Activated naive CD8-positive, alpha-beta T cell treated with anti-CD3 and anti-CD28 coated beads, Interleukin-2, amount 50 U/mL, for 24 hours (primary cell): Measurements from ENCODE around the gene APOC3.

ENCODE experiments used
- ATAC-seq: fragments of 150-1000 bp; cut with Tn5 transposase; one replicate; pipeline ENCODE4 v1.10.0; 2021
- DNase-seq: peaks from one replicate; pipeline ENCODE4 v3.0.0; 2021
- H3K27ac Mint-ChIP-seq: one replicate; pipeline ENCODE4 v1.8.0; 2021; ENCODE audit warnings: mild to moderate bottlenecking, mixed read lengths
- H3K27me3 Mint-ChIP-seq: one replicate; pipeline ENCODE4 v1.8.0; 2021; ENCODE audit warnings: mixed read lengths
- H3K36me3 Mint-ChIP-seq: one replicate; pipeline ENCODE4 v1.8.0; 2021; ENCODE audit warnings: low read depth, mixed read lengths
- H3K4me1 Mint-ChIP-seq: one replicate; pipeline ENCODE4 v1.8.0; 2021; ENCODE audit warnings: mixed read lengths
- H3K4me3 Mint-ChIP-seq: one replicate; pipeline ENCODE4 v1.8.0; 2021; ENCODE audit warnings: mild to moderate bottlenecking, moderate library complexity, mixed read lengths
- H3K9me3 Mint-ChIP-seq: one replicate; pipeline ENCODE4 v1.8.0; 2021; ENCODE audit warnings: mixed read lengths

Gene APOC3

DNA sequence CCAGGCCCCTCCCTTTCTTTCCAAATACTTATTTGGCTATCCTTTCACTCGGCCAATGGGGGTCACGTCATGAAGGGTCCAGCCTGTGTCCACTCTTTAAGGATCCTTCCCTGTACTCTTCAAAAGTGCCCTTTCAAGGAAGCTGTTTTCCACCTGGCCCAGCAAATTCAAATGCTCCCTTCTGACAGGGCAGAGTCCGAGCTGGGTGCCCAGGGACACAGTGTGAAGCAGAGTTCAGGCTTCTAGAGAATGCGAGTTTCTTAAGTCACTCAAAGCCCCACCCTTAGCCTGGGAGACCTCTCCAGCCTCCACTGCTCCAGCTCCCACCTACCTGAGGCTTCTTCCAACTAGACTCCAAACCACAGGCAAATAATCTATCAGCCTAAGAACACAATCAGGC is 13.2 kb downstream of the APOC3 start:
- no peaks in the 10 kb centered on the region for H3K9me3 Mint-ChIP-seq
- ATAC-seq: no peak
- no peak for DNase-seq
- no peaks in the 10 kb centered on the region for H3K27me3 Mint-ChIP-seq
- H3K4me1 Mint-ChIP-seq: no peaks in the 10 kb centered on the region
- no peak overlapping the region for H3K27ac Mint-ChIP-seq
- H3K4me3 Mint-ChIP-seq: no peak overlapping the region
- peaks cover 16% of the 10 kb centered on the region for H3K36me3 Mint-ChIP-seq

DNA sequence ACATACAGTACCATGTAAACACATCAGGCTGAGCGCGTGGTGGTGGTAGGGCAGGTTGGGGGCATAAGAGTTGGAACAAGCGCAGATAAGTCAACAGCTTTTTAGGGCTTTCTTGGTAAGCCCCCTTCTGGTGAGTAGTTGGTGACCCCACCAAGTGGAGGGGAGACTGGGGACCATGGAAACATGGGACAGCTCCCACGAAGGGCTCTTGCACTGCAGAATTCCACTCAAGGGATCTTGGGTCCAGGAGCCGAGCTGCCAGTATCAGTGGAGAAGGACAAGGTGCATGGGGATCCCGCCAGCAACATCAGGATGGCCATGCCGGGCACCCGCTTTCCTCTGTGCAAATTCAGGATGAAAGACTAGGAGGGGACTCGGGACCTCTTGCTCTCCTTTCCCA is 14.0 kb downstream of the APOC3 start:
- no peaks in the 10 kb centered on the region for H3K27me3 Mint-ChIP-seq
- no peak overlapping the region for H3K27ac Mint-ChIP-seq
- ATAC-seq (no peak), DNase-seq (no peak)
- no peaks in the 10 kb centered on the region for H3K9me3 Mint-ChIP-seq
- no peak overlapping the region for H3K4me3 Mint-ChIP-seq
- H3K36me3 Mint-ChIP-seq: peaks cover 16% of the 10 kb centered on the region
- H3K4me1 Mint-ChIP-seq: no peaks in the 10 kb centered on the region

DNA sequence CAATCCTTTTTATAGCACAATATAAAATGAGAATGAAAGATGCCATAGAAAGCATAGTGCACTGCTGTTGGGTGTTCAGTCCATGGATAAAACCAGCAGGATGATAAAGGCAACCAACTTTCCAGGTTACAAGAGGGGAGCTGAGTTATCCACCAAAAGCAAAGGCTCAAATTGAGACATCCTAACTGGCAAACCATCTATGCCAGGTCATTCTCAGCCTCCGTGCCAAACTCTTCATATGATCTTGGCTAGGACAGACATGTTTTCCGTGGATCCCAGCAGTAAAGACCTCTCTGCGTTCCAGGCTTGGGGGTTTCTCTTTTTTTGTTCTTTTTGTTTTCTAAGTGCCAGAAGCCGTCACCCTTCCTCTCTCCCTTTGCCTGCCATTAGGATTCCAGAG is 15.0 kb downstream of the APOC3 start:
- Mint-ChIP-seq H3K4me3 (no peak overlapping the region), H3K27ac (no peak overlapping the region), H3K4me1 (peaks cover 3% of the 10 kb centered on the region), H3K9me3 (no peaks in the 10 kb centered on the region), H3K36me3 (peaks cover 22% of the 10 kb centered on the region), H3K27me3 (no peaks in the 10 kb centered on the region)
- DNase-seq (no peak), ATAC-seq (no peak)

DNA sequence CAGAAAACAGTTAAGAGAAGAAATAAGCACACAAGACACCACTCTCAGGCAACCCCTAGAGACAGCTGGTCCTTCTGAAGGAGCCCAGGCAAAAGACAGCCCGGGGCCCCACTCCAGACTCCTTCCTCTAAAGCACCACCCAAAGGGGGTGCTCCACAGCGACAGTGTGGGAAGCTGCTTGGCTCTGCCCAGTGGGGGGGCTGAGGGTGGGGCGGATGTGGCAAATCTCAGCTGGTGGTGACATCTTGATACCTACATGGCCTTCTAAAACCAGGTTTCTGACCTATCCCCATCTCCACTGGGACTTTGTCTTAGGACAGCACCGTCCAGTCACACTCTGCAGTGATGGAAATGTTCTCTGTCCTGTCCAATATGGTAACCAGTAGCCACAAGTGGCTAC is 17.9 kb downstream of the APOC3 start:
- DNase-seq (no peak), ATAC-seq (no peak)
- Mint-ChIP-seq H3K36me3 (peaks cover 24% of the 10 kb centered on the region), H3K4me1 (peaks cover 28% of the 10 kb centered on the region), H3K9me3 (no peaks in the 10 kb centered on the region), H3K27ac (no peak overlapping the region), H3K4me3 (no peak overlapping the region), H3K27me3 (no peaks in the 10 kb centered on the region)

DNA sequence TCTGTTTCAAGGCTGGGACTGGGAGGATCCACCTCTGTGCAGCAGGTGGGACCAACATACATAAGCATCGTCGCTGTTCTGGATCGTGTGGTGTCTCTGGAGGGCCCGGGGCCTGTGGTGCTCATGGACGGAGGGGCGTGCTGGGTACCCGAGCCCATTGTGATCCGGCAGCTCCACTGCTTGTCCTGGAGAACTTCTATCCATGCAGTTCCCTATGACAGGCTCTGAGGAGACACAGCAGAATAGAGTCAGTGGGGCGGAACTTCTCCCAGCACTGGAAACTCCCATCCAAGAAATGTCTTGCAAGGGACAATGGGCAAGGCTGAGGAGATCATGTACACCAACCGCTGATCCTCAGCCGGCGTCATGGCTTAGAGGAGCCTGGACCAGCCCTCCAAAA is 19.4 kb downstream of the APOC3 start:
- H3K4me1 Mint-ChIP-seq: peaks cover 42% of the 10 kb centered on the region

DNA sequence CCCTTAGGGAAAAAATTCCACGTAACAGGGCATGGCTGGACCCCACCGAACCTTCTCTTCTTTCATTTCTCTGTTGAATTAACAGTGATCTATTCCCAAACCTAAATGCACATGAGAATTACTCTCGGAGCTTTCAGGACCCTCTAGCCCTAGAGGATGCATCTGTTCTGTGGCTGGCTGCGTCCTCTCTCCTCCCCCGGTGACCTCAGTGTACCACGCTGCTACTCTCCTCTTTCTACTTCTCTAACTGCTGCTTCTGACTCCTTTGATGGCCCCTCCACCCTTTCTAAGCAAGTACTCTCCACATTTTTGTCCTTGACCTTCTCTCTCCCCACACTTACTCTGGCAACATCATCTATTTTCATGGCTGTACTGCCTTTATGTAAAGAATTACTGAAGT is 19.8 kb downstream of the APOC3 start:
- H3K4me1 Mint-ChIP-seq: peaks cover 47% of the 10 kb centered on the region

More for the DNA sequence above, 19.4 kb downstream of the APOC3 start:
- Mint-ChIP-seq H3K9me3 (no peaks in the 10 kb centered on the region), H3K27me3 (no peaks in the 10 kb centered on the region), H3K27ac (no peak overlapping the region), H3K36me3 (peaks cover 22% of the 10 kb centered on the region), H3K4me3 (no peak overlapping the region)
- no peak for DNase-seq
- ATAC-seq: no peak

DNA sequence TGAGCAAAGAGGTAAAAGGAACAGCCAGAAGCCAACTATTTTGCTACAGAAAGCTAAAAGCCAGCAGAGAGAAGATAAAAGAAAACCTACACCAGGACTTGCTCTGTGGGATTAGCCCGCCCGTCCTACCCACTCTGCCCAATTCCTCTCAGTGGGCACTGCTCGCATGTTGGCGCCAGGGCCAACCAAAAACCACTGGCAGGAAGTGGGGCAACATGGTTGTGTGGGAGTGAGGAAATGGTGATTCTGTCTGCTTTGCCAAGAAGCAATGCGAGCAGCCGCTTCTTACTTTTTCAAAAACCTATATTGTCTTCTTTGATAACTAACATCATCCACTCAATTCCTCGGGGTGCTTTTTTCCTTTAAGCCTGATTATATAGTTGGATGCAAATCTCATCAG is 21.9 kb downstream of the APOC3 start:
- H3K9me3 Mint-ChIP-seq: no peaks in the 10 kb centered on the region
- DNase-seq: peak; percentile 50
- peaks cover 62% of the 10 kb centered on the region for H3K4me1 Mint-ChIP-seq
- H3K27me3 Mint-ChIP-seq: no peaks in the 10 kb centered on the region
- H3K36me3 Mint-ChIP-seq: peaks cover 26% of the 10 kb centered on the region
- H3K27ac Mint-ChIP-seq: peak overlapping the region; percentile 84
- ATAC-seq: no peak
- H3K4me3 Mint-ChIP-seq: peak overlapping the region; percentile 64

More for the DNA sequence above, 19.8 kb downstream of the APOC3 start:
- Mint-ChIP-seq H3K9me3 (no peaks in the 10 kb centered on the region), H3K4me3 (no peak overlapping the region), H3K27me3 (no peaks in the 10 kb centered on the region), H3K27ac (no peak overlapping the region), H3K36me3 (peaks cover 22% of the 10 kb centered on the region)
- DNase-seq (no peak), ATAC-seq (no peak)

DNA sequence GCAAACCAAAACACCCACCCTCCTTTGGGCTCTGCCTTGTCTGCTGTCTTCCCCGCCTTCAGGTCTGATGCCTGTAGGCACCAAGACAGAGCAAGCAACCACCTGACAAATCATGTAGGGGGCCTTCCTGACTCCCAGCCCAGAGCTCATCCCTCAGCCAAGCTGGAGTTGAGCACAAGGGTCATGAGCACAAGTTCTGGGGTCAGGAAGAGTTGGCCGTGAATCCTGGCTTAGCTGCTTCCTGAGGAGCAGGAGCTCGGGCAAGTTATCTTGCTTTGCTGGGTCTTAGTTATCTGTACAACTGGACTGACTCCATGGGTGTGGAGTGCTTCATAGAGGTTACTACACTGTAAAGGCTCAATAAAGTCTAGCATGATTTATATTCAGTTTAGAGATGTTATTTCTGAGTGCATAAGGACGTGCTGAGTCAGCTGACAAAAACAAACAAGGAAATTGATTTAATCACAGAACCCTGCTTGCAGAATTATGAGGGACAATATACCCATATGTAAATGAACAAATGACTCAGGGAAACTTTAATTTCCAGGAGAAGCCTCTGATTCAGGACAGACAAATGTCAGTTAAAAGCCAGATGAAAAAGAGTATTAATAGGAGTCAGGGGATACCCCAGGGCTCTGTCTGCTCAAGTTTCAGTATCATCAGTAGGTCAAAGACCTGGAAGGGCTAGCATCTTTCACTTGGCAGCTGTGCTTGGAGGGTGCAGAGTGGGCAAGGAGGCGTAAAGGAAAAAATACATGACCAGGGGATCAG is 22.7 kb downstream of the APOC3 start:
- Mint-ChIP-seq H3K4me1 (peaks cover 62% of the 10 kb centered on the region), H3K9me3 (no peaks in the 10 kb centered on the region), H3K36me3 (peaks cover 25% of the 10 kb centered on the region), H3K27ac (peak overlapping the region; percentile 84), H3K27me3 (no peaks in the 10 kb centered on the region), H3K4me3 (peak overlapping the region; percentile 64)
- peak; percentile 63 for ATAC-seq
- DNase-seq: no peak

DNA sequence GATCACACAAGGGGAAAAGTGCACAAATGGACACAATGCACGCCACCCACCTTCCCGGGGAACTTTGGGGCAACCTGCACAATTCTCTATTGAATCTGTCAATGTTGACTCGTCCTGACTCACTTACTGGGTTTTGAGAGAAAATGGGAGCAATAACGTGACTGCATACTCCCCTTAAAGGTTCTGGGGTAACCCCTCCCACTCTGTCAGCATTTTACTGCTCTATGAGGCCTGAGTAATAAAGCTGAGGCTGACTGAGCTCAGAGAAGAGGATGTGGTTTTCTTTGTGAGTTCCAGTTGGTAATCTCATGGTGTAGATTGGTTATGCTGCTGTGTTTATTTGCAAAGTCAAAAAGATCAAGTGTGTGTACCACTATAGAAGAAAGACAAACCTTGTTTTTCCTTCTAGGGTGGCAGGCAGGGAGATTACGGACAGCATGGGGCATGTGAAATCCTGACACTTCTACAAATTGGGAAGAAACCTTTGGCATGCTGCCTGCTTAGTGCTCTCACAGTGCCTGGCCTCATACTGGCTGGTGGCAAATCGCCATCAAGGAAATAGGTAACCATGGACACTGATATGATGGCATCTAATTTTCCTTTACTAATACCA is 23.9 kb downstream of the APOC3 start:
- H3K4me3 Mint-ChIP-seq: peak overlapping the region; percentile 64
- peaks cover 30% of the 10 kb centered on the region for H3K36me3 Mint-ChIP-seq
- H3K27me3 Mint-ChIP-seq: no peaks in the 10 kb centered on the region

DNA sequence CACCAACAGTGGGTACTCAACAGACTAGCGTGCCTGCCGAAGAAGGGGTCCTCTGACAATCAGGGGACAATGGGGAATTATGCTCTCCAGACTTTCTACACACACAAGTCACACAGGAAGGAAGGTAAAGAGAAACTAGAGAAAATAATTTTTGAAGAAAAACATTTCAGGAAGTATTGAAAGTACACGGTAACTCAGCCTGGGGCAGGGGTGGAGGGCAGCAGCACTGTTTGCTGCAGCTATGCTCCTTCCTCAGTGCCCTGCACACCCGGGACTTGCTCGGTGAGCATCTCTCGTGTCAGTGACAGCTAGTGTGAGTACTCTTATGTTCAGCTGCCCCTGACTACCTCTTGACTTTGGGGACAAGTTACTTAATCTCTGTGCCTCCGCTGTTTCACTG is 25.7 kb downstream of the APOC3 start:
- no peak for ATAC-seq
- H3K4me3 Mint-ChIP-seq: no peak overlapping the region
- H3K36me3 Mint-ChIP-seq: peaks cover 28% of the 10 kb centered on the region

More for the DNA sequence above, 23.9 kb downstream of the APOC3 start:
- H3K9me3 Mint-ChIP-seq: no peaks in the 10 kb centered on the region
- peaks cover 62% of the 10 kb centered on the region for H3K4me1 Mint-ChIP-seq
- DNase-seq: peak; percentile 51
- peak; percentile 94 for ATAC-seq
- H3K27ac Mint-ChIP-seq: peak overlapping the region; percentile 84

DNA sequence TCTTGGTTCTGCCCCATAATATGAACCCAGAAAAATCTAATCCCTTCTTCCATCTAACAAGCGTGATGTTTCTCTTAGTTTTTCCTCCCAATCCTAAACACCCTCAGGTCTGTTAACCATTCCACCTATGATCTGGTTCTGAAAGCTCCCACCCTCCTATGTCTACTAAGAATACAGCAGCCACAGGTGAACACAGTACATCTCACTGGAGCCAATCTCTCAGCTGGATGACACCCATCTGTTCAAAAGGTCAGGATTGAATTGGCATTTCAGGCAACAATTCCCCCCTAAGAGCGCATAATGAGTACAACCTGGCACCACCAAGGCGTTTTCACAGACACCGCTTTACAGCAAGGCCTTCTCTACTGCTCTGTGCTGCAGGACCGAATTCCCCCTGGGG is 26.7 kb downstream of the APOC3 start:
- peaks cover 46% of the 10 kb centered on the region for H3K4me1 Mint-ChIP-seq
- no peak overlapping the region for H3K27ac Mint-ChIP-seq
- DNase-seq: no peak
- peaks cover 33% of the 10 kb centered on the region for H3K36me3 Mint-ChIP-seq
- no peak for ATAC-seq
- no peak overlapping the region for H3K4me3 Mint-ChIP-seq
- H3K27me3 Mint-ChIP-seq: no peaks in the 10 kb centered on the region
- no peaks in the 10 kb centered on the region for H3K9me3 Mint-ChIP-seq

More for the DNA sequence above, 25.7 kb downstream of the APOC3 start:
- peaks cover 55% of the 10 kb centered on the region for H3K4me1 Mint-ChIP-seq
- H3K27me3 Mint-ChIP-seq: no peaks in the 10 kb centered on the region
- H3K27ac Mint-ChIP-seq: peak overlapping the region; percentile 2
- H3K9me3 Mint-ChIP-seq: no peaks in the 10 kb centered on the region
- DNase-seq: no peak

DNA sequence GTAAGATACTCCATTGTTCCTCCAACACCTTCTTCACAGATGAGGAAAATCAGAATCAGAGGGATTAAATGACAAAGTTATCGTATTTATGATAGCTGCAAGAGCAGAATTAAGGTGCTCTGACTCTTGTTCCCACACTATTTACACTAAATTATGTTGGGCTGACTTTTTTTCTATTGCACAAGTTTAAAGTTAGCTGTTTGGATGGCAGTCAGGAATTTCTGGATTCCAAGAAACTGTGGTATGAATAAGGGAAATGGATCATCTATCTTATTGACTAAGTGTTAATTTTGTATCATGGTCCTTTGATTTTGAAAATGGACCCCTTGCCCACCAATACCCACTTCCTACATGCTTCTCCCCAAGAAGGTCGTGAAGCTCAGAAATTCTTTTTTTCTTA is 27.6 kb downstream of the APOC3 start:
- peaks cover 37% of the 10 kb centered on the region for H3K4me1 Mint-ChIP-seq
- no peak for DNase-seq
- ATAC-seq: no peak
- no peaks in the 10 kb centered on the region for H3K9me3 Mint-ChIP-seq
- H3K36me3 Mint-ChIP-seq: peaks cover 40% of the 10 kb centered on the region
- H3K27ac Mint-ChIP-seq: no peak overlapping the region
- H3K27me3 Mint-ChIP-seq: no peaks in the 10 kb centered on the region
- H3K4me3 Mint-ChIP-seq: no peak overlapping the region

DNA sequence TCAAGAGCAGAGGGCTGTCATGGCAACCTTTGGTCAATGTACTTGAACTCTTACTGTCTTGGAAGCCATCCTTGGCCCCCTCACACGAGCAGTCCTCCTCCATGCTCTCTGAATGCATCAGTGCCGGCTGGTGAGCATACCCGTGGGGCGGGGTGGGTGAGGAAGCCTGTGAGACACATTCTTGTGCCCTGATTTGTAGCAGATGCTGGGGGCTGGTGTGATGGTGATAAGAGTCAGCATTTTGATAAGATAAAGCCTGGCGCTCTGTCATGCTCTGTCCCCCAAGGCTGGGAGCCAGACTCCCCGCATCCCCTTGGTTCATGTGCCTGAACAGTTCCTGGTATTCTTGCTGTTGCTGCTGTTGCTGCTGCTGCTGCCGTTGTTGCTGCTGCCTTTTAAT is 28.2 kb downstream of the APOC3 start:
- Mint-ChIP-seq H3K9me3 (no peaks in the 10 kb centered on the region), H3K27ac (no peak overlapping the region), H3K4me3 (no peak overlapping the region), H3K36me3 (peaks cover 40% of the 10 kb centered on the region), H3K27me3 (no peaks in the 10 kb centered on the region), H3K4me1 (peaks cover 31% of the 10 kb centered on the region)
- DNase-seq (no peak), ATAC-seq (no peak)

DNA sequence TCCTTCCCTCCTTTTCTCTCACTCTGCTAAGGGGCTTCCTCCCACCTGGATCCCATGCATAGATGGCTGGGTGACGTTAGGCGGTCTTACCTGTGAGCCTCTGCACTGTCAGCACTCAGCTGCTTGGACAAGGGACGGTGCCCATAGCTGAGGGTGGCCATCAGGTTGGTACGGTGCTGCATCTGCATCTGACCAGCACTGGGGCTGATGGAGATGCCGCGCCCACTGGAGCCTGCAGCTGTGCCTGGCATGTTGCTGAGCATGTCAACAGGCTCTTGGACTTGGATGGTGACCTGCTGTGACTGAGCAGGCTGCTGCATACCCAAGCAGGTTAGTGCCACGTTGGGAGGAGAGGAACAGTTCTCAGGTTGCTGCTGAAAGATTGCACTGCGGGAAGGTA is 29.5 kb downstream of the APOC3 start:
- Mint-ChIP-seq H3K27me3 (no peaks in the 10 kb centered on the region), H3K4me1 (peaks cover 19% of the 10 kb centered on the region), H3K36me3 (peaks cover 45% of the 10 kb centered on the region), H3K4me3 (no peak overlapping the region), H3K27ac (peak overlapping the region; percentile 35), H3K9me3 (no peaks in the 10 kb centered on the region)
- ATAC-seq (no peak), DNase-seq (no peak)

DNA sequence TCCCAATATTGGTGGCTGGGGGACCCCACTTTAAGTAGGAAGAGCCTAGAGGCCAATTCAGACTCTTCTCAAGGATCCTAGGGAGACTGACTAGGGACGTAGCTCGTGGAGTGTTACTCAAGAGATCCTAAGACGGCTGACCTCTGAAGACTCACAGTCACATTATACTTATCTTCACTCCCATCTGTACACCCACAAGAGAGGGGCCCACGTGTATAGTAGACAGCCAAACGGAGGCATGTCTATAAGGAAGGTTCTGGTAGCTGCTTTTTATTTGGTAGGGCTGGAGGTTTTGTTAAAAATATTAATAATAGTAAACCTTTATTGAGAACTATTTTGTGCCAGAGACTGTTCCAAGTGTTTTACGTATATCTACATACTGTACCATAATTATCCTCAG is 30.6 kb downstream of the APOC3 start:
- Mint-ChIP-seq H3K27me3 (no peaks in the 10 kb centered on the region), H3K36me3 (peaks cover 48% of the 10 kb centered on the region), H3K4me1 (peaks cover 11% of the 10 kb centered on the region), H3K4me3 (no peak overlapping the region), H3K27ac (no peak overlapping the region), H3K9me3 (no peaks in the 10 kb centered on the region)
- ATAC-seq: no peak
- no peak for DNase-seq
